AG08396 (cell line): ENCODE measurements around the gene XYLT1.
A peak's percentile ranks its signal among the peaks of the same experiment; 100 is the strongest.

Experiments
- DNase-seq: peaks from one replicate; pipeline ENCODE4 v3.0.0; 2012; ENCODE audit warnings: low spot score, mixed read lengths

Gene XYLT1

DNA sequence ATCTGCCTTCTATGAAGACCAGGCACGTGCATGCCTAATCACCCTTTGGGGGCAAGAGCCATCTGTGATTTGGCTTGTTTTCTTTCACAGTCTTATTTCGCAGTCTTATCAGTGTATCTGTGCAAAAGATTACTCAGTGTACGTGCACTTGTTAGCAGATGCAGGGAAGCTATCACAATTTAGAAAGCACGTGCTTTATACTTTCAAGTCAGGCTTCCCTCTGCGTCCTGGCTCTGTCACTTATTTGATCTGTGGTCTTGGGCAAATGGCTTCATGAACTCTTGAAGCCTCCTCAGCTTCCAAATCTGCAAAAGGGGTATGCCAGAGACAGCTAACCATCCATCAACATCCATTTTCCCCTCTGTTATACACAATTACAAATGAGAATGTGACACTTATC lies 246.4 kb downstream of the XYLT1 start:
- no peak for DNase-seq

DNA sequence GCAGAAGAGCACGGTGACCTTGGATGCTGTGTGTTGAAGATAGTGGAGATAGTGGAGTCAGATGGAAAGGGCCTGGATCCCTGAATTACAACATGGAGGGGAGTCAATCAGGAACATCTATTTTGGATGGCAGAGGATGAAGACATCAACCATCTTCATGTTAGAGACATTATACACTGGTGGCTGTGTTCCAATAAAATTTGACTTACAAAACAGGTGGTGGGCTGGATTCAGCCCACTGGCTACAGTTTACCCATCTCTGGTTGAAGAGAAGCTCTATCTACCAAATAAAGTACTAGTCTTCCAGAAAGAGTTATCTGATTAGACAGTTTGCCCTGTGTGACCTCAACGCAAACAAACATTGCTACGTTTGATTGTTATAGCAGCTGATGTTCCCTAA lies 247.2 kb downstream of the XYLT1 start:
- no peak for DNase-seq

DNA sequence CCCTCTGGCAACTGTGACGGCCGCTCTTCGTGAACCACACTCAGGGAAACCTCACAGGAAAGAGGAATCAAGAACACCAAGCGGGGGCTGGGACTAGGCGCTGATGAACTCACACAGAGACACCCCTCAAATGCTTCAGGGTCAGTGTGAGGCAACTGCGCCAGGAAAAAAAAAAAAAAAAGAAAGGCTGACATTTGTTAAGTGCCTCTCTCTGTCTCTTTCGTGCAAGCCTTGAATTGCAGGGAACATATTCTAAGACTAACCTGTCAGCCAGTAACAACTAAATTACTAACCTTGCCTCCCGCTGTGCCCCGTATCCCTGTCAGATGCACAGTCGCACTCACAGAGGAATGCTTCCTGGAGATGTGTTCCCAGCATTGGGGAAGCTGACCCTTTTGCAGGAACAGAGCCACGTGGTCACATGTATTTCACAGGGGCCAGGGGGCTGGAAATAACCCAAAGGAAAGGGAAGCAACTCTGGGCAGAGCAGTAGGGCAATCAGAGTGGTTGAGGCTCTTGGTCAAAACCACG lies 247.8 kb downstream of the XYLT1 start:
- no peak for DNase-seq

GRCh38 chr16:17219991-17220390 lies 250.8 kb downstream of the XYLT1 start:
- DNase-seq: no peak

DNA sequence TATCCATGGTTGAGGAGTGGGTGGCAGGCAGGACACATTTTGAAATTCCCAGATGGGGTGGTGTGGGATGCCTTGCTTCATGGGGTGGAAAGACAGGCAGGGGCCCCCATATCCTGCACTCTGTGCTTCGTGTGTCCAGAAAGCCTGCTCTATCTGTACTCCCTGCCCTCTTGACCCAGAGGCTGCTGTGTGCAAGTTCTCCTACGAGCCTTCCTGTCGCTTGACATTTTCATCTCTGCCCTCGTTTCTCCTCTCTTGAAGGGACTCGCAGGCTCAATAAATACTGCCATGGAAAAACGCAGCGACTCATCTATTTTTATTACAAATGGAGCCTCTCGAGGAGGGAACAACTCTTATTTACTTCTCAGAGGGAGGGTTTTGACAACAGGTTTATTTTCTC lies 254.8 kb downstream of the XYLT1 start:
- no peak for DNase-seq

DNA sequence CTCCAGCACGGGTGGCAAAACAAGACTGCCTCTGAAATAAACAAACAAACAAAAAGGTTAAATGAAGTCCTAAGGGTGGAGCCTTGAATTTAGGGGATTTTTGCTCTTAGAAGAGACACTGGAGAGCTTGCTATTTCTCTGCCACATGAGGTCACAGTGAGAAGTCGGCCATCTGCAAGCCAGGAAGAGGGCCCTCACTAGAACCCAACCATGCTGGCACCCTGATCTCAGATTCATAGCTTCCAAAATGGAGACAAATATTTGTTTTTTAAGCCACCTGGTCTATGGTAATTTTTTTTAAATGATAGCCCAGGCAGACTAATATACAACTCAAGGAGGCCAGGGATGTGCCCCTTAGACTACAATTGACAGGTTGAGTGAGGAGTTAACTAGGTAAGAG lies 255.5 kb downstream of the XYLT1 start:
- DNase-seq: no peak

DNA sequence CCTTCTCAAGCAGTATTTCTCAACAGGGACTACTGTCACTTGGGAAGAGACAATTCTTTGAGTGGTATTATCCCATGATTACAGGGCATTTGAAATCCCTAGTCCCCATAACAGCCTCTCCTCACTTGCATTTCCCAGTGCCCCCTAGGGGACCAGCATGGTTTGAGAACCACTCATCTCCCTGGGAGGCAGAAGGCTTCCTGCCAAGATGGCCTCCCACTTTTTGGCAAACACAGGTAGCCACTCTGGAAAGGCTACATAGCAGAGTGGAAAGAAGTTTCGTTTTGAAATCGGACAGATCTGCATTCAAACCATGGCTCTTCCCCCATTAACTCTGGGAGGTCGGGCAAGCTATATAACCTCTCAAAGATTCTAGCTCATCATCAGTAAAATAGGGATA lies 256.8 kb downstream of the XYLT1 start:
- DNase-seq: no peak

- no peak for DNase-seq
Measured at GRCh38 chr16:17213025-17213424, 257.7 kb downstream of the XYLT1 start.

DNA sequence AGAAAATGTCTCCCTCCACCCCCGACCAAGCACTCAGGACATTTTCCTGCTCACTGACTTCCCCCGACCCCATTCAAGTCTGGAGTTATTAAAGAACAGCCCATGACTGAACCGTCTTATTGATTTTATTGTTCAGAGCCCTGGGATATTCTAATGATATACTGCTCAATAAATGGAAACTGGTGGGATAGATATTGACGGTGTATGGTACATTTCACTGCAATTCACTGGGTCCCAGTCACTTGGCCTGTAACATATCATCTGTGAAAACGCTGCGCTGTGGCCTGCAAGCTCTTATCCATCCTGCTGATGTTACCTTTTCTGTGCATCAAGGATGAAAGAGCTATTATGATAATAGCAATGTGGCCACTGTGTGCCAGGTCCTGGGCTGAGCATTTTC lies 258.2 kb downstream of the XYLT1 start:
- DNase-seq: no peak

DNA sequence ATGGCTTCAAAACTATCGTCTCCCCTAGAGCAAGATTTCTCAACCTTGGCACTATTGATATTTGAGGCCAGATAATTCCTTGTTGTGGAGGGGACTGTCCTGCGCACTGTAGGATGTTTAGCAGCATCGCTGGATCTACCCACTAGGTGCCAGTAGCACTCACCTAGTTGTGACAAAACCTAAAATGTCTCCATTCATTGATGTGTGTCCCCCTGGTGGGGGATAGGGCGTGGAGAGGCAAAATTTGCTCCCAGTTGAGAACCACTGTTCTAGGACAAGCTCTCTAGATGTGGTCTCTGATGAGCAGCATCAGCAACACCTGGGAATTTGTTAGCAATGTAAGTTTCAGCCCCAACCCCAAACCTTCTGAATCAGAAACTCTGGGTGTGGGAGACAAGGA lies 259.0 kb downstream of the XYLT1 start:
- DNase-seq: no peak

DNA sequence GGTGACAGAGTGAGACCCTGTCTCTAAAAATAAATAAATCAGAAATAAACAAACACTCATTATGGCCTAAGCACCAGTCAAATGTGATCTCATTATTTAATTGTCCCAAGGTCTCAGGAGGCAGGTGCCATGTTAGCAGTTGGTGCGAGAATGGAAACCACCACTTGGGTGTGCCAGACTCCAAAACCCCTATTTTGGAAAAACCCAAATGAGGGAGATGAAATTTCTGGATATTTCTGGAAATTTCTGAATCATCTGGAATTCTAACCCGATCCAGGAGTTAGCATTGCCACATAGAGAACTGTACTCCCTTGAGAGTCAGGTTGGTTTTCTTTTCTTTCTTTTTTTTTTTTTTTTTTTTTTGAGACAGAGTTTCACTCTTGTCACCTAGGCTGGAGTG lies 264.0 kb downstream of the XYLT1 start:
- DNase-seq: no peak

DNA sequence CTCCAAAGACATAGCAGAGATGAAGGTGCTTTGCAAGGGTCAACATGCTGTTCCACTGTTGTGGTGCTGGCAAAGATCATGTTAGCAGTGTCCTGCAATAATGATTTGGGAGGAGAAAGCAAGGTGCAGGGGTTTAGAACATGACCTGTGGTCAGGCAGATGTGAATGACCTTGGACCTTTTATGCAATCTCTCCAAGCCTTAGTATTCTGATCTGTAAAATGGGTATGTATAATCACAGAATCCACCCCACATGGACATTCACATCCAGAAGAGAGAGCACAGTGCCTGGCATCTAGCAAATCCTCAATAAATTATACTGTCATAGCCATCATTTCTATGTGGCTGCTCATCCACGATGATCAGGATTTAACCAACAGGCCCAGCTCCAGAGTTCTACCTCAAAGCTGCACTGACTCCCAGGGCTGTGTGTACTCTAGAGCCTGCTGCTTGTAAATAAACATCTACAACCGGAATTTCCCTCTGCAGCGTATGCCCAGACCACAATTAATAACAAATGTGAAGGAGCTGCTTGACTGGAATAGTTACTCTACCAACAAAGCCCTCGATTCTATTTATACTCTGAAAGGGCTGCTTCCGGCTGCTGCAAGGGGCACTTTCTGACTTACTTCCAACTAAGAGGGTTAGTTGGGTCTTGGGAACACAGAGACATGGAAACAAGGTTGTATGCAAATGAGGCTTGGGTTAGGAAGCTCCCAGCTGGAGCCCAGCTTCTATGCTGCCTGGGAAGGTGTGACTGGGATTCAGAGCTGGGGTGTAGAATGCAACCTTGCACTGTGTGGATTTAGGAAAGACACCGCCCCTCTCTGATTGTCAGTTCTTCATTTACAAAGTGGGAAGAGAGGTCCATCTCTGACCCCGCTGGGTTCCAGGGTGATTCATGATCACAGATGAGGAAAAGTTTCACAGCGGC lies 265.2 kb downstream of the XYLT1 start:
- DNase-seq: peak; percentile 61

- no peak for DNase-seq
Measured at GRCh38 chr16:17204644-17205043, 266.1 kb downstream of the XYLT1 start.

- DNase-seq: no peak
Measured at GRCh38 chr16:17204206-17204605, 266.6 kb downstream of the XYLT1 start.

- no peak for DNase-seq
Measured at GRCh38 chr16:17203424-17203823, 267.3 kb downstream of the XYLT1 start.

GRCh38 chr16:17199135-17199534 lies 271.6 kb downstream of the XYLT1 start:
- no peak for DNase-seq

- DNase-seq: no peak
Measured at GRCh38 chr16:17196526-17196925, 274.2 kb downstream of the XYLT1 start.

DNA sequence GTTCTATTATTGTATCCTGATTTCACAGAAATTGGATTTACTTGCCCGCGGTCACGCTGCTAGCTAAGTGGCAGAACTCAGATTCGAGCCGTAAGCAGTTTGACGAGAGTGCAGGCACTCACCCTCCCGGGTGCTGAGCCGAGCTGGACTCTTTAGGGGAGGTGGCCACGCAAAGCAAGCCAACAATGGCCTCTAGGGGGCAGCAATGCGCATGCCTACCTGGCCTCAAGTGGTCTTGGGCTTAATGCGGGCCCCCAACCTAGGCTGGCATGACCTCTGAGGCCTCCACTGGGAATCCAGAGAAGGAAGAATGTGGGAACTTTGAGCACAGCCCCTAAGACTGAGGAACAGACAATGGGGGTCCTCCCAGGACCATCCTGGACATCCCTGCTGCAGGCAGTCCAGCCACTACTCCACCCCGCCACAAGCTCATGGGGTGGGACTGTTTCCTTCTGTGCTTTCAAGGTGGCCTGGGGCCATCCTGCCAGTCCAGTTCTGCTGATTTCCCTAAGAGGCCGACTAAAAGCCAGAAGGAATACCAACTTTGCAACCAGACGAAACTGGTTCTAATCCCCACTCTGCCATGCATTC lies 276.5 kb downstream of the XYLT1 start:
- DNase-seq: peak; percentile 26

DNA sequence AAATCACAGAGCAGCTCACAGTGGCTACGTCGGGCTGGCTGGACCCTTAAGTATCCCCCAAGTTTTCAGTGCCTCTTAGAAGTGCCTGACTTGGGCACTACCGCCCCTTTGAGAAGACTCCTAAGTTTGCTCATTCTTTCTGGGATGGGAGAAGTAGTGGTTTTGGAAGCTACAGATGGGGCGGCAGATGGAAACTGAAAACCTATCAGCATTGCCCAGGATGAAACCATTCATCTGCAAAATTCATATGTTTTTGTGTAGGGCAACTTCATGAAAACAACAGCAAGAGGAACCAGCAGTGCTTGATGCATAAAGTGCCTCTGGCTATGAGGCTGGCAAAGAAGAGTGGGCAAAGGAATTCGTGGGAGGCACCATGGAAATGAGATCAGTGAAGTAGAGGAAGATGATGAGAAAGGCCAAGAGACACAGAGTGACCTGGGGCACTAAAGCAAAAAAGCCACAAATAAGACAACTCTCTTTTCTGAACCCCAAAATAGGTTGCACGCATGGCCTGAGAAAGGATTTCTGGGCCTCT lies 277.1 kb downstream of the XYLT1 start:
- no peak for DNase-seq

DNA sequence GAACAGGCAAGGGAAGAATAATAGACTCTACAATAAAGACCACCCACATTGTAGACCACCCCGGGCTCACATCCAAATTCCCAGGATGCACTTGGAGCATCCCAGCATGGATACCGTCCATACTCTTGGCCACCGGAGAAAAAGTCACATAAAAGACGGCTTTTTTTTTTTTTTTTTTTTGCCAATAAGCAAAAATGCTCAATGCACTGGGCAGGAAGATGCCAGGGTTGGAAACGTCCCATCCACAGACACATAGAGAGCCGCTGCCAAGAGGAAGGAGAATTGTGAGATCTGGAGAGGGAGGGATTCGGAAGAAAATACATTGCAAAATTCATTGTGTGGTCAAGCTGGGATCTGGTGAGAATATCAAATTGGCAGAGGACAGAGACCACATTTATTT lies 286.7 kb downstream of the XYLT1 start:
- DNase-seq: no peak

DNA sequence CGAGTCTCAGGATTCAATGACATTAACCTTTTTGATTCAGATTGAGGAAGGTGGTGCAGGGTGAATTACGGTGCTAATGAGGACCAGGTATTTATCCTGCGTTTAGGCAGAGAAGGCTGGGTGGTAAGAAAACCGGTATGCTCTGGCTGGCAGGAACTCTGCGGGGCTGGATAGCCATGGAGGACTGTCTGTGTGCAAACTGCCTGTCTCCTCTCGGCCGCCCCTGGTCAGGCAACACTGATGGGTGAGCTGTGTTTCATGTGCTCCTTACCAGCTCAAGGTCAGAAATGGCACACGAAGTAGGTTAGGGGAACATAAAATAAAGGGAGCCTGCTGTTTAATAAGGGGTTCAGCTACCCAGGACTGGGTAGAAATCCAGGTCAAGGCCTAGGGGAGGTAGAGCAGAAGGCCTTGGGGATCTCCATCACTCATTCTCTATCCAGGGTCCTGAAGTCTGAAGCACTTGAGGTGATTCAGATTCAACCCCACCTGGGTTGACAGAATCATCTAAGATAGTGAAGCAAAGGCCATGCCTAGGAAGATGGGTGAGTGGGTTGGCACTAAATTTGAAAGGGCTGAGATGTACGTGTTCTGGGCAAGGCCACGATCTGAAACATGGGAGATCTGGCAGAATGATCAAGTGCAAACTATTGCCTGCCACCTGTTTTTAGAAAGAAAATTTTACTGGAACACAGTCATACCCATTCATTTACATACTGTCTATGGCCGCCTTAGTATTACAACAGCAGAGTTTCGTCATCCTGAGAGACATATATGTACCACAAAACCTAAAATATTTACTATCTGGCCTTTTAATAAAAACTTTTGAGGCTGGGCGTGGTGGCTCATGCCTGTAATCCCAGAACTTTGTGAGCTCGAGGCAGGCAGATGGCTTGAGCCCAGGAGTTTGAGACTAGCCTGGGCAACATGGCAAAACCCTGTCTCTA lies 292.5 kb downstream of the XYLT1 start:
- DNase-seq: no peak
